HG02840 (cell line): ENCODE data around the gene GNG7.
"Not testable (repeated sequence)": the region's sequence is repeated elsewhere in the genome, so short reads cannot be mapped to it uniquely, and the experiment has no call there.

Source experiments
- ATAC-seq: cut with Tn5 transposase; IDR thresholded peaks from one replicate; pipeline ENCODE4 v1.9.1; 2021; ENCODE audit warnings: mild to moderate bottlenecking, moderate library complexity, moderate number of reproducible peaks; ENCODE audit not compliant: unreplicated experiment, low FRiP score

Gene GNG7

DNA sequence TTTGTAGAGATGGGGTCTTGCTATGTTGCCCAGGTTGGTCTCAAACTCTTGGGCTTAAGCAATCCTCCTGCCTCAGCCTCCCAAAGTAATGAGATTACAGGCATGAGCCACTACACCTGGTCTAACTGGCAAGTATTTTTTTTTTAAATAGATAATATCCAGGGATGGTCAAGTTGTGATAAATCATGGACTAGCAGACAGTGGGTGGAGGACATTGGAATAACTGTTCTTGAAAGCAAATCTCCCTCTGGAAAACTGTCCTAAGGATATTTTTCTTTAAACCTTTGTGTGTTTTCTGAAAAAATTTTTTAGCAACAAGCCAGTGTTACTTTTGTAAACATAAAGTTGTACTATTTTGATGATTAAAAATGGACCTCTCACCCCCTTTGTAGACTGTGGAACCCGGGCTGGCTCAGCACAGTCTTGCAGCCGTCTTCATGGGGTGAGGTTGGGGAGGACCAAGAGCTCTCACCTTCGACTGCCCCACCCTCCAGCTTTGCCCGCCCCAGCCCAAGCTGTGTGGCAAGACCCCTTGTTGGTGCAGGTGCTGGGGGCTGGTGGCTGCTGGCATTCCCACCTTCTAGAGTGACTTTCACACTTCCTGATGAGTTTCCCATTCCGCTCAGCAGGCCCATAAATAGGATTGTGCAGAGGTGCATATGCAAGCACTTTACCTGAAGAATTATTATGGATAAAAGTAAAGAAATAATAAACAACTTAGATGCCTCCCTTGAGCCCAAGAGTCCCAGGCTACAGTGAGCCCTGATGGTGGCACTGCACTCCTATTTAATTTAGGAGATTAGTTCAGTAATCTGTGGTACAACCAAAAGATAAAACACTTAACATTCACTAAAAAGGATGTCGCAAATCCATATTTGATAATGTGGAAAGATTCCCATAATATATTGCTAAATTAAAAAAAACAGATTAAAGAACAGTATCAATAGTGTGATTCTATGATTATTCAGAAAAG, 119.2 kb downstream of the GNG7 start:
- ATAC-seq: no peak

DNA sequence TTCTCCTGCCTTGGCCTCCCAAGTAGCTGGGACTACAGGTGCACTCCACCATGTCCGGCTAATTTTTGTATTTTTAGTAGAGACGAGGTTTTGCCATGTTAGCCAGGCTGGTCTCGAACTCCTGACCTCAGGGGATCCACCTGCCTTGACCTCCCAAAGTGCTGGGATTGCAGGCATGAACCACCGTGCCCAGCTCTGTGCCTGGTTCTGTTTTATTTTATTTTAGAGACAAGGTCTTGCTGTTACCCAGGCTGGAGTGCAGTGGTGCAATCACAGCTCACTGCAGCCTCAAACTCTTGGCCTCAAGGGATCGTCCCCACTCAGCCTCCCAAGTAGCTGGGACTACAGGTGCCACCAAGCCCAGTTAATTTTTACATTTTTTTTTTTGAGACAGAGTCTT, 122.1 kb downstream of the GNG7 start:
- not testable (repeated sequence) for ATAC-seq

- ATAC-seq: no peak
These were observed 122.7 kb downstream of the GNG7 start for GRCh38 chr19:2579678-2580280.

- no peak for ATAC-seq
These were observed 123.4 kb downstream of the GNG7 start for GRCh38 chr19:2578901-2579677.

DNA sequence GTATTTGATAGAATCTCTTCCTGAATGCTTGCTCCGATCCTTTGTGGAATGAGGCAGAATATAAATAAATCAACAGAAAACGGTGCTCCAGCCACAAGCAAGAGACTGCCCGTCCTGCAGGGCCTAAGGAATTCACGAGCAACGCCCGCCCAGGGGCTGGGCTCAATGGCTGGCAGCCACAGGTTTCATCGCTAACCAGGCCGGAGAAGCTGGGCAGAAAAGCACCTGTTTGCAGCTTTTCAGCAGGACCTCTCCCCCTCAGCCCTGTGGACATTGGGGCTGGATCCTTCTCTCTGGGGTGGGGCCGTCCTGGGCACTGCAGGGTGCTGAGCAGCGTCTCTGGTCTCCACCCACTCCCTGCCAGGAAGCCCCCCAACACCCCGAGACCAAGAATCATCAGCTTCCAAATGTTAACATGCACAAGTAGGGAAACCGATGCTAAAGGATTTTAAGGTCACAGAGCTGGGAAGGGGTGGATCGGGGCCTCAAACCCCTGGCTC, 124.1 kb downstream of the GNG7 start:
- no peak for ATAC-seq

- no peak for ATAC-seq
These were observed 124.7 kb downstream of the GNG7 start for GRCh38 chr19:2577722-2578335.

GRCh38 chr19:2575734-2576481, 126.6 kb downstream of the GNG7 start:
- no peak for ATAC-seq

DNA sequence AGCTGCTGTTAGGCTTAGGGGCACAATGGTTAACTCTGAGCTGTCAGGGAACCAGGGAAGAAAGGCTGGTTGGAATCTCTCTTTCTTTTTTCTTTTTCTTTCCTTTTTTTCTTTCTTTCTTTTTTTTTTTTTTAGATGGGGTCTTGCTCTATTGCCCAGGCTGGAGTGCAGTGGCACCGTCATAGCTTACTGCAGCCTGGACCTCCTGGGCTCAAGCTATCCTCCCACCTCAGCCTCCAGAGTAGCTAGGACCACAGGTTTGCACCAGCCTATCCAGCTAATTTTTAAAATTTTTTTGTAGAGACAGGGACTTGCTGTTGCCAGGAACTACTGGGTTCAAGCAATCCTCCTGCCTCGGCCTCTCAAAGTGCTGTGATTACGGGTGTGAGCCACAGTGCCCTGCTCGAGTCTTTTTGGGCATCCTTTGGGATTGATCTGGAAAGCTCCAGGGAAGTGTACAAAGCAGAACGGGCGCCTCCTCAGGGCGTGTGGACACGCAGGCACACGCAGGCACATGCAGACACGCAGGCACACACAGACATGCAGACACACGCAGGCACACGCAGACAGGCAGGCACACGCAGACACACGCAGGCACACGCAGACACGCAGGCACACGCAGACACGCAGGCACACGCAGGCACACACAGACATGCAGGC, 127.4 kb downstream of the GNG7 start:
- no peak for ATAC-seq

DNA sequence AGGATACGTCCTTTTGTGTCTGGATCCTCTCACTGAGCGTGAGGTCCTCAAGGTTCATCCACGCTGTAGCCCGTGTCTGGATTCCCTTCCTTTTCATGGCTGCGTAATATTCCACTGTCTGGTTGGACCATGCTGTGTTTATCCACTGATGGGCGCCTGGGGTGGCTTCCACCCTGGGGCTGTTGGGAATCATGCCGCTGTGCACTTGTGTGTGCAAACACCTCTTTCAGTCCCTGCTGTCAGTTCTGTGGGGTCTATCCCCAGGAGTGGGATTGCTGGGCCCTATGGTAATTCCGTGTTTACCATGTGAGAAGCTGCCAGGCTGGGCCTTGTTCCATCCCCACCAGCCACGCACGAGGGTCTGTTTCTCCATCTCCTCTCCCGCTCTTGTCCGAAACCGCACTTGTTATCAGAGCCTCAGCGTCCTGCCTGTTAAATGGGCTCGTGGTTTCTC, 128.0 kb downstream of the GNG7 start:
- no peak for ATAC-seq

DNA sequence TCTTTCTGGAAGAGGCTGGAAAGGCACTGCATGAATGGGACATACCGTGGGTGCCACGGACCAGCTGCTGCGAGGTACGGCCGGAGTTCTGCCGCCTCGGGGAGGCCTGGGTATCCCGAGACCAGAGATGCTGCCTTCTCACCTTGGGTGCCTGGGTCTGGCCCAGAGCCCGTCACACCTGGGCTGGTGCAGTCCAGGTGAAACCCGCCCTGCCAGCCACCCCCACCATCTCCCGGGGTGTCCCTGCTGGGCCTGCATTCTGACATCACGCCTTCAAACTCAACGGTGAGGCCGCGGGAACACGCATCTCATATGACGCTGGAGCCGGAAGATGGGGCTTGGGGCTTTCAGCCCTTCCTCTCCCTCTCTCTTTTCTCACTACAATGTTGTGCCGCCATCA, 128.6 kb downstream of the GNG7 start:
- no peak for ATAC-seq

- ATAC-seq: not testable (repeated sequence)
These were observed 130.3 kb downstream of the GNG7 start for GRCh38 chr19:2572152-2572551.

- ATAC-seq: no peak
These were observed 132.7 kb downstream of the GNG7 start for GRCh38 chr19:2569596-2570465.

DNA sequence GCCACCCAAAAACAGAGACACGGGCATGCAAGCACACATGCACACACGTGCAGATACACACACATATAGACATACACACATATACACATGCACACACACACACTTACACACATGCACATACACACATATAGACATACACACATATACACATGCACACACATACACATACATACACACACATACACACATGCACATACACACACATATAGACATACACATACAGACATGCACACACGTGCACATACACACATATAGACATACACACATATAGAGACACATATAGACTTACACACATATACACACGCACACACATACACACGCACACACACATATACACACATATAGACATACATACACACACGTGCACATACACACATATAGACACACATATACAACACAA, 134.5 kb downstream of the GNG7 start:
- no peak for ATAC-seq

- ATAC-seq: no peak
These were observed 134.9 kb downstream of the GNG7 start for GRCh38 chr19:2567580-2567979.

DNA sequence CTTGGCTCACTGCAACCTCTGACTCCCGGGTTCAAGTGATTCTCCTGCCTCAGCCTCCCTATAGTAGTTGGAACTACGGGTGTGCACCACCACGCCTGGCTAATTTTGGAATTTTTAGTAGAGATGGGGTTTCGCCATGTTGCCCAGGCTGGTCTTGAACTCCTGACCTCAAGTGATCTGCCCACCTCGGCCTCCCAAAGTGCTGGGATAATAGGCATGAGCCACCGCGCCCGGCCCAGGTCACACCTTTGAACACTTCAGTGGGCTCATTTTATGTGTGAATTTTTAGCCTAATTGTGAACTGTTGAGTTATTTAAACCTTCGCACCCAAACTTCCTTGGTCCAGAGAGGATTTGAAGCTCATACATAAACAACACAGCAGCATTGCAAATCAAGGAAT, 138.9 kb downstream of the GNG7 start:
- not testable (repeated sequence) for ATAC-seq

- ATAC-seq: peak; percentile 75
These were observed 140.6 kb downstream of the GNG7 start for GRCh38 chr19:2561895-2562294.

DNA sequence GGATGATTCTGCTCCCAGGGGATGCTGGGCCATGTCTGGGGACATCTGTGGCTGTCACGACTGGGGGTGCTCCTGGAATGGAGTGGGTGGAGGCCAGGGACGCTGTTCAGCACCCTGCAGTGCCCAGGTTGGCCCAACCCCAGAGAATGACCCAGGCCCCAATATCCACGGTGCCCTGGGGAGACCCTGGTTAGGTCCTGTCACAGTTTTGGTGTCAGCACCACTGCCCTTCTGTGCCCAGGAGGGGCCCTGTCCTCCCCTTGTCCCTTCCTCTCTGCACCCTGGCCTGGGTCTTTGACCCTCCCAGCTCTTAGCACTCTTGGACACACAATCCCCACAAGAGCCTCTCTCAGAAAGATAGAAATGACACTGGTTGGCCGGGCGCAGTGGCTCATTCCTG, 141.3 kb downstream of the GNG7 start:
- ATAC-seq: no peak

- ATAC-seq: no peak
These were observed 142.1 kb downstream of the GNG7 start for GRCh38 chr19:2560369-2560768.
